NOMO-1 treated with dmso at 0.1 percent for 144 hours (cell line): ENCODE measurements around the gene SPRED2.

Experiments
- DNase-seq: peaks from one replicate; lab custom pipeline; 2025; ENCODE audit not compliant: unreplicated experiment; lab: John Stamatoyannopoulos, UW

The SPRED2 gene

DNA sequence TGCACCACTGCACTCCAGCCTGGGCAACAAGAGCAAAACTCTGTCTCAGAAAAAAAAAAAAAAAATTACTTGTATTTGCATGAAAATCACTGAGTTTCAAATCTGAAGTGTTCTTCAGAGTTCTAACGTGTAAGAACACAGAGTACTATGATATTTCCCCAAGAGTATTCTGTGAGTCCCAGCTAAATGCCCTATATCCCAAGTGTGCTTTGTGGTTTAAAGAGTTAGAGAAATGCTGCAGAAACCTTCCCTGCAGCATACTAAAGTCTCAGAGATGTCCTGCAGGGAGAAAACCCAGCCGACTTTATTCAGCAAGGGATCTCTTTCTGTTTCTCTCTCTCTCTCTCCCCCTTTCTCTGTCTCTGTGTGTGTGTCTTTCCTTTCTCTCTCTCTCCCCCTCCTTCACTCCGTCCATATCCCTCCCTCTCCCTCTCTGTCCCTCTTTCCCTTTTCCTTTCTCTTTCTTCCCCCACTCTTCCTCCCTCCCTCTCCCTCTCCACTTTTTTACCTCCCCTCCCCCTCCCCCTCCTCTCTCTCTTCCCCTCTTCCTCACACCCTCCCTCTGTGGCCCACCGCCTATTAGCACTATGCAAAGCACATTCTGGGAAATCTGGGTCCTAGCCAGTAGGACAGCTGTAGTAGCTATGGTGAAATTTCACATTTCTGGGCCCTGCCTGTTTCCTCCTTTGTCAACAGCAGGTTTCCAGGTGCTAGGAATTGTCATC is 150.6 kb downstream of the SPRED2 start:
- no peak for DNase-seq

DNA sequence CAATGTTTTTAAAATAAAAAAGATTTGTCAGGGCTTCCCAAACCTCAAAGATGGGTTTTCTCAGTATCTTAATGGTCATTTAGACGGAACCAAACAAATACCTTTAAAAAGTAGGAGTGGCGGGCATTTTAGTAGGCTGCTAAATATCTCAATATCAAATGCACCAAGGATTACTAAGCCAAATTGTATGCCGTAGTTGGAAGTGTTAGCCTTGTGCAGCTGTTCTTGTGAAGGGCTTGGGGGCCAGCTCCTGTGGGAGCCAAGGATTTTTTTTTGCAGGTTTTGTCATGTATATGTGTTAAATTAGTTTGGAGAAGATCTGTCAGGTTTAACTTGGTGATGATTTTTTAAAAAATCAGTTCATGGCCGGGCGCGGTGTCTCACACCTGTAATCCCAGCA is 152.6 kb downstream of the SPRED2 start:
- no peak for DNase-seq

DNA sequence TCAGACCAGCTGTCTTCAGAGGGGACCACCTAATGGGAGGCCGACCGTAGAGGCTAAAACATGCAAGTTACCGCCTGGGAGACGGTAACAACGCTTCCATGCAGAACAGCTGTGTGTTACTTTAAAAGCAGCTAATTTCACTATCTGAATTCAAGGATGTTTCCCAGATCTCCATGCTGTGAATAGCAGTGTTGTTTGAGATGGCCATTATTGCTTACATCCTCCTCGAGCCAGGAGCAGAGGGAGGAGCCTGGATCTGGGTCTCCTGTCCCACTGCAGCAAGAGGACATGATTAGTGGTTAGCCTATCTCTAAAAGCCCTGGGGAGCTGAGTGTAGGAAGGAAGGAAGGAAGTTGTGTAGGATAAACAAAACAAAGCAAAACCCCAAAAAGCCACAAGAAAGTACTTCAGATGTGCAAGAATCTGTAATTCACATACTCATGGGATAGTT is 153.8 kb downstream of the SPRED2 start:
- DNase-seq = no peak

DNA sequence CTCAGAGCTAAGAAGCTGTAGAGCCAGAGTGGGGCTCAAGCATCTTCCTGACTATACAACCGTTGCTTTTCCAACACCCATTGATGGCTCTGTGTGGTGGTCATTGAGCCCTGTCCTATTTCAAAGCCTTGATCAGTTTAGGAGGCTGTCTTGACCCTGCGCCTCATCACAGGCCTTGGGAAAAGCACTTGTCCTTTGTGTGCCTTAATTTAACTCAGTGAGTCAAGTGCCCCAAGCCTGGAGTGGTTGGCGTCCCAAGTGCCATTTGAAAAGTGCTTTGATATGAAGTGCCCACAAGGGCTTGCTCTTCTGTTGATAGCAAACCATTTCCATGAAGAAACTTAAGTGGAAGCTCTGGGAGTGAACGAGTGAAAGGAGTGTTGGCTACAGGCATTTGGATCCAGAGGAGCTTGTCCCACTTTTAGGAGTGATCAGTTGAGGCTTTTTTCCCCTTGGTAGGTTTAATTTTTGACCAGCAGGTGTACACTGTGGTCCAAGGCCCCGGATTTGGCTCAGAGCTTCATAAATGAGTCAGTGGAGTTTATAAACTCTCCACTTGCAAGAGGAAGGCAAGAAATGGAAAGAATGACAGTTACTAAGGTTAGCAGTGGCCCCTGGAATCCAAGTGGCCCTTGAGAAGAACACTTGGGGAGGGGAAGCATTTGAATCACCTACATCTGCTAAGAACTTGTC is 154.5 kb downstream of the SPRED2 start:
- DNase-seq = no peak

DNA sequence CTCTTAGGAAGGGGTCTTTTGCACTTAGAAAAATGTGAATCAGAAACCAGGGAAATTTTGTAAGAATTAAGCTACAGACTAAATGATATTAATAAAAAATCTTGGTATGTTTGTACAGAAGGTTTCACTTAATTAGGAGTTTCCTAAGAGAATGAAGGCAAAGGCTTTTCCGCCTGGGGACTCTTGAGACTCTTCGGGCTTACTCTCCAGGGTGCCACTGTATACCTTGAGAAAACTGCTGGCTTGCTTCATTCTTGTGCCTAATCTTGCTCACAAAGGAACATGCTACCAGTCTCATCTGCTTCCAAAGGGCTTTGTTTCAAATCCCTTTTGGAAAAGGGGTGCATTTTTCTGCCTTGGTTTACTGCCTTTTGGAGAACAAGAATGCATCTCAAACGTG is 155.3 kb downstream of the SPRED2 start:
- no peak for DNase-seq

DNA sequence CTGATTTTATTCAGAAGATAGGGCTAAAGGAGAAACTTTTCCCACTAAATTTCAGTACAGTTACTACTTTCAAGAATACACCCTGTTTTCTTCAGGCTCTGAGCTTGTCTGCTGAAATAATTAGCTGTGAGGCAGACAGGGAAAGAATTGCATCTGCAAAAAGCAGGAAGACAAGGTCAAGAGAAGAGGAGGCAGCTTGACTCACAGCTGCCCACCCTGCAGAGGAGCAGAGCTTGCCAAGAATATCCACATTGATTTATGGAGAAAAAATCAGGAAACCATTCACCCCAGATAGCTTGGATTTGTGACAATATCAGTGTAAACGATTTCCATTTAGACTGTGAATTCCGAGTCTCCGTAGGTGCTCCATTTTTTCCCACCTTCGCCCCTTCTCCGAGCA is 155.8 kb downstream of the SPRED2 start:
- DNase-seq = no peak

DNA sequence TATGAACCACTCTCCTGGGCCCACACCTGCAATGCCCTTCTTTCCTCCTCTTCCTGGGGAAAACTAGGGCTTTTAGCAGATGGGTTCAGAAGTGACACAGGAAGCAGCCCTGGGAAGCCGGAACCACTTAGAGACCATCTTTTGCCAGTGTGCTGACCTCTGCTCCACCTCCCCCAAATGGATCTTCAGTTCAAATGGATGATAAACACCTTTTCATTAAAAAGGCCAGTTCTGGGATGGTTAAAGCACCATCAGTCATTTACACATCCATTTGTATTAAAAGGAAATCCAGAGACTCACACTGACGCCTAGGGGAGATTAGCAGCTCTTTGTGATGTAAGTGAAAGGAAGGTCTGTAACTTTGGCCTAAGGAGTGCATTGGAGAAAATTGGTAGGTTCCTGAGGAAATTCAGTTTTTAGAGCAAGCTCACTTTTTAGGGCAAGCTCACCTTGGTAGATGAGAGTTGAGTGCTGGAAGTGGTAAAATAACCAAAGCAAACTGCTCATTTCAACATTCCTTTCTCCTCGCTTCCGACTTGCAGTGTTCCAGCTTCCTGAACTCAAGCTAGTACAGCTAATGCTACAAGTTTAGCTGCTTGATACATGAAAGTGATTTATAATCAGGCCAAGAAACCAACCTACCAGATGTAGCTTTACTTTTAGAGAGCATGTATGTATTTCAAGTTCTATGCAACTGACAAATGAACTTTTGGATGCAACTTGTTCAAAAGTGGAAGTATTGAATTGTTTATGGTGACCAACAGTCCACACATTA is 157.1 kb downstream of the SPRED2 start:
- DNase-seq = no peak

DNA sequence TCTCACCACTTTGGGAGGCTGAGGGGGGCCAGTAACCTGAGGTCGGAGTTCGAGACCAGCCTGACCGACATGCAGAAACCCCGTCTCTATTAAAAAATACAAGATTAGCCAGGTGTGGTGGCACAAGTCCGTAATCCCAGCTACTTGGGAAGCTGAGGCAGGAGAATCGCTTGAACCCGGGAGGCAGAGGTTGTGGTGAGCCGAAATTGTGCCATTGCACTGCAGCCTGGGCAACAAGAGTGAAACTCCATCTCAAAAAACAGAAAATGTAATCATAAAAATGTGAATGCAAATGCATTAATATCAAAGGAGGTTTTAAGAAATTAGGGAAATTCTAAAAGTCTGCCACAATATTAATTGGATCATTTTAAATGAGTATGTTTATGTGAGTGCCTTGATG is 159.1 kb downstream of the SPRED2 start:
- DNase-seq = no peak

DNA sequence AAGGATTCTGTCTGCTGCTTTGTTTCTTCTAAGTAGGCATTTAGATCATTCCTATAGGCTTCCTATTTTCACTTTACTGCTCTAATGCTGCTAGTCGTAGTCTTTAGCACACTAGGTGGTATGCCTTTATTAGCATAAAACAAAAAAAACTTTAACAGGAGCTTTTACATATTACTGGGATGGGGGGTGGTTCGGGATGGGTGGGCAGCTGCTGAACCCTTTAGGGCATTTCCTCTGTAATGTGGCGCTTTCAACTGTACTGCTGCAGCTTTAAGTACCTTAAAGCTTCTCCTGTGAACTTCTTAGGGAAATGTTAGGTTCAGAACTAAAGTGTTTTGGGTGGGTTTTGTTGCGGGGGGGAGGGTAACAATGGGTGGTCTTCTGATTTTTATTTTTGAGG is 163.4 kb downstream of the SPRED2 start:
- DNase-seq = no peak

DNA sequence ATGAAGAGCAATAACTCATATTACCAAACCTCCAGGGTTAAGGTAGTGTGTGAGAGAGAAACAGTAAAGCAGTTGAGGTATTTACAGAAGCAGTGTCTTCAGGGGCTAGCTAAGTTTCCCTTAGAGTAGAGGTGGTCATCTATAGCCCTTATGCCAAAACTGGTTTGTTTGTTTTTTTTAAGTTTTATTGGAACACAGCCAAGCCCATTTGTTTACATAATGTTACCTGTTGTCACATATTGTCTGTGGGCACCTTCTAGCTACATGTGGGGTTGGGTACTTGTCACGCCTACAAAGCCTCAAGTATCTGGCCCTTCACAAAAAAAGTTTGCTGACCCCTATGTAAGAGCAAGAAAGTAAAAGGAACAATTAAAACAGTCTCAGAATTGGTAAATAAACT is 165.4 kb downstream of the SPRED2 start:
- no peak for DNase-seq

DNA sequence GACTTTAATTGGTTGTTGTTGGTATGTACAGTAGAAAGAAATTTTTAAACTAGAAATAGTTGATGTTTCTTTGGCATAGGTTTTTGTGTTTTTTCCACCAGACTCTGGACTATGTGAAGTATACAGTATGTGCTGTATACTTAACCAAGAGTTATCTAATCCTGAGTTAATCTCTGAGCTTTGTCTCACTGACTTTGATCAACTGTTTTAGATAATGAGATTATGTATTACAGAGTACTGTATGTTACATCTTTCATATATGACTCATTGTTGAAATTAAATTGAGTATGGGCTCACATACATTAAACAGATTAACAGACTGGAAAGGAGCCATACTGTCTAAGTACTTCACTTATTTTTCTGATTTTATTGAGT is 166.7 kb downstream of the SPRED2 start:
- no peak for DNase-seq

DNA sequence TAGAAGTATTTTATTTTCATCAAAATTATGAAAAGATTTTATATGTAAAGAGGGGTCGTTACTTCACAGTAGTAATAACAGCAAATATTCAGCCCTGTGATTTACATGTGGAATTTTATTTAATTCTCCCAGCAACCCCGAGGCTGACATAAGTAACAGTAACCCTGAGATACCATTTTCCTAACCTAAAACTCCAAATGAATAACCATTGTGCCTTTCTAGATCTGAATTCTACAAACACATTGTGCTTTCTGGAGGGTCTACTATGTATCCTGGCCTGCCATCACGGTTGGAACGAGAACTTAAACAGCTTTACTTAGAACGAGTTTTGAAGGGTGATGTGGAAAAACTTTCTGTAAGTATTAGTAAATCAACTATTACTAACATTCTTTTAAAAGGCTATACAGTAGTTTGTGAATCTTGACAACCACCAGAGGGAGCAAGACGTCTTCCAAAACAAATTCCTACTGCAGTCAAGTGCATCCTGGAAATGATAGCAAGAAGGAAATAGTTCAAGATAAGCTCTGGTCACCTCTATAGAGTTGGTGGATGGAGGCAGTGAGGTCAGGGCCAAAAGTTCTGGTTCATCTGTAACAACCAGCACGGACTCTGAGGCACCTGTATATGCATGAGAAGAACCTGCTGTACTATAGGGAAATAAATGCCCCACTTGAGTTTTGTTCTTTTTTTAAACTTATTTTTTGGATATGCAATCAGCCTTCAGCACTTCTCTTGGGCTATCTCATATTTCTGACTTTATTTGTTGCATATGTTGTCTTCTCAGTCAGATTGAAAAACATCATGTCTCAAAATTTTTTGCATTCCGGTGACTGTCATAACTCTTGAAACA is 167.4 kb downstream of the SPRED2 start:
- DNase-seq = no peak

DNA sequence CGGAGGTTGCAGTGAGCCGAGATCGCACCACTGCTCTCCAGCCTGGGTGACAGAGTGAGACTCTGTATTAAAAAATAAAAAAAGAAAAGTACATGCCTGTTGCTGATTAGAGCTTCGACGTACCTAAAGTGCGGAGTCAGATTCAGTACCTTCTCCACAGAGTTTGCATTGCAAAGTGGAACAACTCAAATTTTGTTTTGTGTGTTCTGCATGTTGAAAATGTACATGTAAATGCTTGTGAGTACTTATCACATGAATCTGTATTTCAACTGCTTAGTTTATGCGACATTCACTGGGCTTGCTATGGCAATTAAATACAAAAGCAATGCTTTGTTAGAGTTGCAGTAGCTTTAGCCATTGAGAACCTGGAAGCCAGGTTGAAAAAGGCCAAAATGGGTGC is 168.4 kb downstream of the SPRED2 start:
- no peak for DNase-seq

DNA sequence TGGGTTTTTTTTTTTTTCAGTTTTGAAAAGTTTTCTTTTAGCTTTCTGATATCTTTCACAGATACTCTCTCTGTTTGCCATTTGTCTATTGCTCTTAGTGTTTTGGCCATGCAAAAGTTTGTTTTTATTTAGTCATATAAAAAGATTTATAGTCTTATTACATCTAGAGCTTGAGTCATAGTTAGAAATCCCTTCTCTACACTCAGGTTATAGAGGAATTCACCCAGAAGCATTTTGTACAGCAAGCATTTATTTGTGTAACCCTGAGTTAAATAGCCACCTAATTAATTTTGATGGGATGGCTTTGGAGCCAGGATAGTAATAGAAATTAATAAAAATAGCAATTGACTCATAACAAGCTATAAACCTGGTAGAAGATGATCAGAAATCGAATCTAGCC is 169.1 kb downstream of the SPRED2 start:
- DNase-seq = no peak

DNA sequence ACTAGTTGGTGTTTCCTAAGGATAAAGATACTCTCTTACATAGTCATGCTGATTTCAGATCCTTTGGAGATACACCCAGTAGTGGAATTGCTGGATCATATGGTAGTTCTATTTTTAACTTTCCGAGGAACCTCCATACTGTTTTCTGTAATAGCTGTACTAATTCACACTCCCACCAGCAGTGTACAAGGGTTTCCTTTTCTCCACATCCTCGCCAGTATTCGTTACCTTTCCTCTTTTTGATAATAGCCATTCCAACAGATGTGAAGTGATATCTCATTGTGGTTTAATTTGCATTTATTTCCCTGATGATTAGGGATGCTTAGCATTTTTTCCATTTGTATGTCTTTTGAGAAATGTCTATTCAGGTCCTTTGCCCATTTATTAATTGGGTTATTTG is 170.7 kb downstream of the SPRED2 start:
- no peak for DNase-seq
